GM23338 (cell line): ENCODE measurements around the gene SNAPC2. TPM values are rescaled to one million over a fixed set of nuclear protein-coding genes. Genes with fewer than 3 reads are reported as not detected.

ENCODE experiments used
- CREB1 ChIP-seq: fragments of 250-450 bp; sonication (Bioruptor Pico); IDR thresholded peaks from 2 replicates; pipeline ENCODE4 v1.5.0; 2020; ENCODE audit warnings: low read depth, mild to moderate bottlenecking, moderate library complexity
- ETS1 ChIP-seq: IDR thresholded peaks from 2 replicates; pipeline ENCODE4 v1.6.1; 2016; ENCODE audit warnings: antibody characterized with exemption
- EZH2 ChIP-seq: fragments of 200-600 bp; sonication (generic); IDR thresholded peaks from one replicate; pipeline ENCODE4 v1.8.0; 2017; ENCODE audit warnings: antibody characterized with exemption, mild to moderate bottlenecking, low read depth; ENCODE audit not compliant: unreplicated experiment
- NANOG ChIP-seq: IDR thresholded peaks from 2 replicates; pipeline ENCODE4 v1.6.1; 2016; ENCODE audit warnings: antibody characterized with exemption, borderline replicate concordance
- REST ChIP-seq: IDR thresholded peaks from one replicate; pipeline ENCODE4 v1.6.1; 2018; ENCODE audit warnings: antibody characterized with exemption; ENCODE audit not compliant: unreplicated experiment
- ZNF114 ChIP-seq: fragments of 250-450 bp; sonication (Bioruptor Pico); IDR thresholded peaks from 2 replicates; pipeline ENCODE4 v1.5.0; 2020; ENCODE audit warnings: mild to moderate bottlenecking, moderate library complexity
- ZNF331 ChIP-seq: fragments of 250-450 bp; sonication (Bioruptor Pico); IDR thresholded peaks from 2 replicates; pipeline ENCODE4 v1.5.0; 2020; ENCODE audit warnings: low read depth, mild to moderate bottlenecking, moderate library complexity
- polyA plus RNA-seq: library from polyadenylated mRNA; unstranded; fragments of >200 nt; fragmentation: Nextera tagmentation; extraction: Ambion mirVana; gene quantifications from 2 replicates; pipeline ENCODE4 v1.2.1, GENCODE V29; 2016
- total RNA-seq: library from RNA; depleted of rRNA; stranded (reverse); fragments of >200 nt; shearing (Covaris generic); gene quantifications from 2 replicates; pipeline ENCODE4 v1.2.3, GENCODE V29; 2014
- TF ChIP-seq, protein P1 (sequence below): fragments of 250-450 bp; sonication (Bioruptor Pico); IDR thresholded peaks from 2 replicates; pipeline ENCODE4 v1.5.0; 2020; ENCODE audit warnings: mild to moderate bottlenecking, moderate library complexity

The SNAPC2 gene
- total and polyA plus RNA-seq, 2 experiments from 2014 or later, result 17.1 to 25.1 TPM

GRCh38 chr19:7930765-7931164, 10.6 kb downstream of the SNAPC2 start (continued):
- TF ChIP-seq, protein P1, sequence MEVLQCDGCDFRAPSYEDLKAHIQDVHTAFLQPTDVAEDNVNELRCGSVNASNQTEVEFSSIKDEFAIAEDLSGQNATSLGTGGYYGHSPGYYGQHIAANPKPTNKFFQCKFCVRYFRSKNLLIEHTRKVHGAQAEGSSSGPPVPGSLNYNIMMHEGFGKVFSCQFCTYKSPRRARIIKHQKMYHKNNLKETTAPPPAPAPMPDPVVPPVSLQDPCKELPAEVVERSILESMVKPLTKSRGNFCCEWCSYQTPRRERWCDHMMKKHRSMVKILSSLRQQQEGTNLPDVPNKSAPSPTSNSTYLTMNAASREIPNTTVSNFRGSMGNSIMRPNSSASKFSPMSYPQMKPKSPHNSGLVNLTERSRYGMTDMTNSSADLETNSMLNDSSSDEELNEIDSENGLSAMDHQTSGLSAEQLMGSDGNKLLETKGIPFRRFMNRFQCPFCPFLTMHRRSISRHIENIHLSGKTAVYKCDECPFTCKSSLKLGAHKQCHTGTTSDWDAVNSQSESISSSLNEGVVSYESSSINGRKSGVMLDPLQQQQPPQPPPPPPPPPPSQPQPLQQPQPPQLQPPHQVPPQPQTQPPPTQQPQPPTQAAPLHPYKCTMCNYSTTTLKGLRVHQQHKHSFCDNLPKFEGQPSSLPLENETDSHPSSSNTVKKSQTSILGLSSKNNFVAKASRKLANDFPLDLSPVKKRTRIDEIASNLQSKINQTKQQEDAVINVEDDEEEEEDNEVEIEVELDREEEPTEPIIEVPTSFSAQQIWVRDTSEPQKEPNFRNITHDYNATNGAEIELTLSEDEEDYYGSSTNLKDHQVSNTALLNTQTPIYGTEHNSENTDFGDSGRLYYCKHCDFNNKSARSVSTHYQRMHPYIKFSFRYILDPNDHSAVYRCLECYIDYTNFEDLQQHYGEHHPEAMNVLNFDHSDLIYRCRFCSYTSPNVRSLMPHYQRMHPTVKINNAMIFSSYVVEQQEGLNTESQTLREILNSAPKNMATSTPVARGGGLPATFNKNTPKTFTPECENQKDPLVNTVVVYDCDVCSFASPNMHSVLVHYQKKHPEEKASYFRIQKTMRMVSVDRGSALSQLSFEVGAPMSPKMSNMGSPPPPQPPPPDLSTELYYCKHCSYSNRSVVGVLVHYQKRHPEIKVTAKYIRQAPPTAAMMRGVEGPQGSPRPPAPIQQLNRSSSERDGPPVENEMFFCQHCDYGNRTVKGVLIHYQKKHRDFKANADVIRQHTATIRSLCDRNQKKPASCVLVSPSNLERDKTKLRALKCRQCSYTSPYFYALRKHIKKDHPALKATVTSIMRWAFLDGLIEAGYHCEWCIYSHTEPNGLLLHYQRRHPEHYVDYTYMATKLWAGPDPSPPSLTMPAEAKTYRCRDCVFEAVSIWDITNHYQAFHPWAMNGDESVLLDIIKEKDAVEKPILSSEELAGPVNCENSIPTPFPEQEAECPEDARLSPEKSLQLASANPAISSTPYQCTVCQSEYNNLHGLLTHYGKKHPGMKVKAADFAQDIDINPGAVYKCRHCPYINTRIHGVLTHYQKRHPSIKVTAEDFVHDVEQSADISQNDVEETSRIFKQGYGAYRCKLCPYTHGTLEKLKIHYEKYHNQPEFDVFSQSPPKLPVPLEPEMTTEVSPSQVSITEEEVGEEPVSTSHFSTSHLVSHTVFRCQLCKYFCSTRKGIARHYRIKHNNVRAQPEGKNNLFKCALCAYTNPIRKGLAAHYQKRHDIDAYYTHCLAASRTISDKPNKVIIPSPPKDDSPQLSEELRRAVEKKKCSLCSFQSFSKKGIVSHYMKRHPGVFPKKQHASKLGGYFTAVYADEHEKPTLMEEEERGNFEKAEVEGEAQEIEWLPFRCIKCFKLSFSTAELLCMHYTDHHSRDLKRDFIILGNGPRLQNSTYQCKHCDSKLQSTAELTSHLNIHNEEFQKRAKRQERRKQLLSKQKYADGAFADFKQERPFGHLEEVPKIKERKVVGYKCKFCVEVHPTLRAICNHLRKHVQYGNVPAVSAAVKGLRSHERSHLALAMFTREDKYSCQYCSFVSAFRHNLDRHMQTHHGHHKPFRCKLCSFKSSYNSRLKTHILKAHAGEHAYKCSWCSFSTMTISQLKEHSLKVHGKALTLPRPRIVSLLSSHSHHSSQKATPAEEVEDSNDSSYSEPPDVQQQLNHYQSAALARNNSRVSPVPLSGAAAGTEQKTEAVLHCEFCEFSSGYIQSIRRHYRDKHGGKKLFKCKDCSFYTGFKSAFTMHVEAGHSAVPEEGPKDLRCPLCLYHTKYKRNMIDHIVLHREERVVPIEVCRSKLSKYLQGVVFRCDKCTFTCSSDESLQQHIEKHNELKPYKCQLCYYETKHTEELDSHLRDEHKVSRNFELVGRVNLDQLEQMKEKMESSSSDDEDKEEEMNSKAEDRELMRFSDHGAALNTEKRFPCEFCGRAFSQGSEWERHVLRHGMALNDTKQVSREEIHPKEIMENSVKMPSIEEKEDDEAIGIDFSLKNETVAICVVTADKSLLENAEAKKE (CRISPR knock-in tag), result no peak
- TF ChIP-seq REST, result no peak
- no peak for TF ChIP-seq NANOG
- no peak for TF ChIP-seq ZNF331 (CRISPR knock-in tag)
- TF ChIP-seq EZH2, result no peak
- TF ChIP-seq ETS1, result no peak
- TF ChIP-seq ZNF114 (CRISPR knock-in tag), result no peak
- no peak for TF ChIP-seq CREB1 (CRISPR knock-in tag)
